ENCODE results near the gene CD79A.
"Not testable (repeated sequence)": the region's sequence is repeated elsewhere in the genome, so short reads cannot be mapped to it uniquely, and the experiment has no call there.

The CD79A gene

GRCh38 chr19:41872384-41872774 lies 4.7 kb upstream of the CD79A start:
- ChIA-PET CTCF (interaction anchor here (1.2 to 5.0 kb wide), 15 partner anchors 8 to 370 kb away, joined by 3 to 60 read pairs (median 10); partner anchors contain the start of genes ARHGEF1, GSK3A, RABAC1 and RPS19), POLR2A (interaction anchor here (1.4 to 4.2 kb wide), 4 partner anchors 9 to 86 kb away, joined by 6 to 31 read pairs (median 12); partner anchors contain the start of genes RABAC1 and RPS19)
- no peak for DNase-seq (ENCODE audit: extremely low spot score)
- TF ChIP-seq, protein P1, sequence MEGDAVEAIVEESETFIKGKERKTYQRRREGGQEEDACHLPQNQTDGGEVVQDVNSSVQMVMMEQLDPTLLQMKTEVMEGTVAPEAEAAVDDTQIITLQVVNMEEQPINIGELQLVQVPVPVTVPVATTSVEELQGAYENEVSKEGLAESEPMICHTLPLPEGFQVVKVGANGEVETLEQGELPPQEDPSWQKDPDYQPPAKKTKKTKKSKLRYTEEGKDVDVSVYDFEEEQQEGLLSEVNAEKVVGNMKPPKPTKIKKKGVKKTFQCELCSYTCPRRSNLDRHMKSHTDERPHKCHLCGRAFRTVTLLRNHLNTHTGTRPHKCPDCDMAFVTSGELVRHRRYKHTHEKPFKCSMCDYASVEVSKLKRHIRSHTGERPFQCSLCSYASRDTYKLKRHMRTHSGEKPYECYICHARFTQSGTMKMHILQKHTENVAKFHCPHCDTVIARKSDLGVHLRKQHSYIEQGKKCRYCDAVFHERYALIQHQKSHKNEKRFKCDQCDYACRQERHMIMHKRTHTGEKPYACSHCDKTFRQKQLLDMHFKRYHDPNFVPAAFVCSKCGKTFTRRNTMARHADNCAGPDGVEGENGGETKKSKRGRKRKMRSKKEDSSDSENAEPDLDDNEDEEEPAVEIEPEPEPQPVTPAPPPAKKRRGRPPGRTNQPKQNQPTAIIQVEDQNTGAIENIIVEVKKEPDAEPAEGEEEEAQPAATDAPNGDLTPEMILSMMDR (IDR thresholded peaks at IDR 0.05; ENCODE audit: control extremely low read depth, extremely low read depth, low read depth, missing control alignments), result no peak

DNA sequence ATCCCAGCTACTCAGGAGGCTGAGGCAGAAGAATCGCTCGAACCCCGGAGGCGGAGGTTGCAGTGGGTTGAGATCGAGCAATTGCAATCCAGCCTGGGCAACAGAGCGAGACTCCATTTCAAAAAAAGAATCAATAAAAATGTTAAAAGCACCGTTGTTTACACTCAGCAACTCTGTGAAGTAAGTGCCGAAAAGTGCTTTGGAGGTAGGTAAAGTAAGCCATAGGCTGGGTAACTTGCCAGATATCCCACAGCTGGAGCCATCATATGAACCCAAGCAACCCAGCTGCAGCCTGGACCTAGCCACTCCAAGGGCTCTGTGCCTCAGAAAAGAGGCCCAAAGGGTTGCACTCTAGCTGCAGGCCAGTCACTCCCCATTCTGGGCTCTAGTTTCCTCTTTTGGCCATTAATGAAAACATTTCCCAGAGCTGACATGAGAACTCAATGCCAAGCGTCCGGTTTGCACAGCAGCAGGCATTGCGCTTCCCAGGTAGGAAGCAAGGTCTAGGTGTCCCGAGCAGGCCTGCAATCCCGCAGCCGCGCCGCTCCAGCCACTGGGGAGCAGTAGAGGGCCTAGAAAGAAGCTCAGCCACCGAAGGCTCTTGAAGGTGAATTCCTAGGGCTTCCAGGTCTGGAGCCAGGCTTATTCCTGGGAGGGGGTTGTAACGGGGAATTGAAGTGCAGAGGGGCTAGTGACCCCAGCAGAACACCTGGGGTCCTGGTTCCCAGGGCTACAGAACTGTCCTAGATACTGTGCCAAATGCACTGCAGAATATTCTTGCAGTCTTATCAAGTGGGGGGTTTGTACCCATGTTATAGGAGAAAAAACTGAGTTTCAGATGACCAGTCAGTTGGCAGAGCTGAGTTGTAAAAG lies 4.1 kb upstream of the CD79A start:
- ChIA-PET CTCF (interaction anchor here (1.2 to 5.0 kb wide), 17 partner anchors 9 to 369 kb away, joined by 3 to 60 read pairs (median 9); partner anchors contain the start of genes ARHGEF1, GSK3A, RABAC1 and RPS19), POLR2A (interaction anchor here (0.8 to 4.2 kb wide), 6 partner anchors 10 to 85 kb away, joined by 4 to 31 read pairs (median 8); partner anchors contain the start of genes RABAC1 and RPS19)
- TF ChIP-seq, protein P1 (IDR thresholded peaks at IDR 0.05; ENCODE audit: control extremely low read depth, extremely low read depth, low read depth, missing control alignments), result peak; percentile 96
- DNase-seq (ENCODE audit: extremely low spot score), result no peak

- POLR2A ChIA-PET, result interaction anchor here (0.7 to 2.0 kb wide), 6 partner anchors 10 to 512 kb away, joined by 3 to 8 read pairs (median 6); partner anchors contain the start of gene B9D2
- CTCF ChIA-PET, result interaction anchor here (0.9 to 1.9 kb wide), 5 partner anchors 55 to 77 kb away, joined by 3 to 8 read pairs (median 6); no protein-coding TSS in a partner anchor
- not testable (repeated sequence) for DNase-seq (ENCODE audit: extremely low spot score)
Measured at GRCh38 chr19:41875973-41876372, 1.1 kb upstream of the CD79A start.

DNA sequence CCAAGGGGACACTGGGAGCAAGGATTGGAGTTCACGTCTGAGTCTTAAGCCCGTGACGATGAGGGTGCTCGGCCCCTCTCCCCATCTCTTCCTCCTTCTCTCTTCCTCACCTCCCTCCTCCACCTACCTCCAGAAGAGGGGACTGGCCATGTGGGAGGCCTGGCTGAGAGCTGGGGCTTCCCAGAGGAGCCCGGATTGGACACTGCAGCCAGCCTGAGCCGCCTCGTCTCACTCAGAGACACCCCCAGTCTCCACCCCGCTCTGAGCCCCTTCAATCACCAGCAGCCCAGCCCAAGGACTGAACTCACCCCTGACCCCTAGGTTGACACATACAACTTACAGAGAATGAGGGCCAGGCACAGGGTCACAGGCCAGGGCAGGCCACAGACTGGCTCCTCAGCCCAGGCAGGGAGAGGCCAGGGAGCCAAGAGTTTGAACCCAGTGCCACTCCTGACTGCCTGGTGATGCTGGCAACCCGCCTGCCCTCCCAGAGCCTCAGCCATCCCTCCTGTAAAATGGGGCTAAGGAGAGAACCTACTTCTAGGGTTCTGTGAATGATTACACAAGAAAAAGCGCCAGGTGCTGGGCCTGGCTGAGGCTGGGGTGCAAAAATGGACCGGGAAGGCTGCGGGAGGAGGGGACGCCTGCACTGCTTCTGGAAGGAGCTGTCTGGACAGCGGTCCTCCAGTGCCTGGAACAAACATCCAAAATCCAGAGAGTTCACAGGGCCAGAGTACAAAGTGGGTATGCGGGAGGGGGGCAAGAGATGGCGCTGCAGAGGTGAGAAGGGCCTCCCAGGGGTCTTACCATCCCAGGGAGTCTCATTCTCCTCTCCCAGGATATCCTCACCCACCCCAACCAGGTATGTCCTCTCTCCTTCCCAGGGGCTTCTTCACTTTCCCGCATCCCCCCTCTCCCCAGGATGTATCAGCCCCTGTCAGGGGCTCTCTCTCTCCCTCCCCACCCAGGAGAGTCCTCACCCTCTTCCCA lies 1.1 kb downstream of the CD79A start:
- CTCF ChIA-PET, result interaction anchor here (1.3 to 1.9 kb wide), 2 partner anchors 9 to 68 kb away, joined by 4 to 6 read pairs; no protein-coding TSS in a partner anchor
- peak; percentile 71 for DNase-seq (ENCODE audit: extremely low spot score)
- TF ChIP-seq, protein P1 (IDR thresholded peaks at IDR 0.05; ENCODE audit: control extremely low read depth, extremely low read depth, low read depth, missing control alignments), result no peak
- POLR2A ChIA-PET, result interaction anchor here (1.0 to 1.1 kb wide), 2 partner anchors 10 to 12 kb away, joined by 4 to 6 read pairs; no protein-coding TSS in a partner anchor

- CTCF ChIA-PET, result no interaction called here
- TF ChIP-seq, protein P1 (IDR thresholded peaks at IDR 0.05; ENCODE audit: control extremely low read depth, extremely low read depth, low read depth, missing control alignments), result no peak
- DNase-seq (ENCODE audit: extremely low spot score), result no peak
- POLR2A ChIA-PET, result no interaction called here
Measured at GRCh38 chr19:41879080-41879479, 2.0 kb downstream of the CD79A start.

DNA sequence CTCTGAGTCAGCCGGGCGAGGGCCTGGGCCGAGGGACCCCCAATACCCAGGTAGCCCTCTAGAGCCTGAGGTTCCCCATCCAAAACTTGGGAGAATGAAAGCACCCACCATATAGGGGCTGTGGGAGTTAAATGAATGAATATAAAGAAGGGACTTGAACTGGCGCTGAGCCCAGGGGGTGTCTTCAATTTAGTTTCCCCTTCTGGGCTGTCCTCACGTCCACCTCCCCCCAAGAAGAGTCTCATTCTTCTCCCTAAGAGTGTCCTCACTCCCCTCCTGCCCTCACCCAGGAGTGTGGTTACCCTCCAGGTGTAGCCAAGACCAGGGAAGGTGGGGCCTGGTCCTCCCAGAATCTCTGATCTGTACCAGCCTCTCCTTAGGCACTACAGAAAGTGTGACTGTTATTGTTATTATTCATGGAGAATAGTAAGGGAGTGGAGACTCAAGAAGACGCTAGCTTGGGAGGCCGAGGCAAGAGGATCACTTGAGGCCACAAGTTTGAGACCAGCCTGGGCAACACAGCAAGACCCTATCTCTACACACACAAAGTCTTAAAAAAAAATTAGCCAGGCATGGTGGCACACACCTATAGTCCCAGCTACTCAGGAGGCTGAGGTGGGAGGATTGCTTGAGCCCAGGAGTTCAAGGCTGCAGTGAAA lies 2.7 kb downstream of the CD79A start:
- DNase-seq (ENCODE audit: extremely low spot score), result no peak
- CTCF ChIA-PET, result interaction anchor here (1.6 kb wide), 1 partner anchor 72 kb away, joined by 5 read pairs; no protein-coding TSS in a partner anchor
- TF ChIP-seq, protein P1 (IDR thresholded peaks at IDR 0.05; ENCODE audit: control extremely low read depth, extremely low read depth, low read depth, missing control alignments), result no peak
- POLR2A ChIA-PET, result interaction anchor here (0.6 kb wide), 2 partner anchors 10 to 20 kb away, joined by 3 to 4 read pairs; partner anchors contain the start of gene RPS19
